K562 (cell line): ENCODE results near the gene TMEM87B. TPM values are rescaled to one million over a fixed set of nuclear protein-coding genes. Genes with fewer than 3 reads are reported as not detected.

Experiments used
- ARID3A ChIP-seq: IDR thresholded peaks from 2 replicates; pipeline ENCODE4 v1.6.1; 2012; ENCODE audit warnings: low read depth, low read length, improper control_type of control experiment, borderline replicate concordance
- CBX3 ChIP-seq, 2 experiments: IDR thresholded peaks; 1 replicate in 1 of 2; 2 replicates in 1 of 2; pipeline ENCODE4 v1.6.1; 2012; ENCODE audit warnings: inconsistent platforms in 2 of 2, low read length in 2 of 2, borderline replicate concordance in 1 of 2, control low read depth in 1 of 2
- CHCHD3 ChIP-seq: fragments of 250-450 bp; sonication (Bioruptor Pico); IDR thresholded peaks from 2 replicates; pipeline ENCODE4 v2.1.2; 2022; ENCODE audit warnings: mild to moderate bottlenecking
- DDX20 ChIP-seq: fragments of 450-650 bp; IDR thresholded peaks from 2 replicates; pipeline ENCODE4 v1.6.1; 2016; ENCODE audit warnings: missing genetic modification characterization, low read depth, mild to moderate bottlenecking, missing compliant biosample characterization, moderate library complexity
- ERF ChIP-seq: fragments of 450-650 bp; formaldehyde crosslinking; IDR thresholded peaks from 2 replicates; pipeline ENCODE4 v1.4.0; 2020; ENCODE audit warnings: mild to moderate bottlenecking, mixed read lengths
- HBP1 ChIP-seq: fragments of 450-650 bp; formaldehyde crosslinking; IDR thresholded peaks from 2 replicates; pipeline ENCODE4 v1.4.0; 2022; ENCODE audit warnings: missing genetic modification characterization
- MBD2 ChIP-seq: sonication (generic); IDR thresholded peaks from 2 replicates; pipeline ENCODE4 v1.6.1; 2016; ENCODE audit warnings: low read depth, borderline replicate concordance
- MLLT1 ChIP-seq, 2 experiments: fragments of 450-650 bp; IDR thresholded peaks; 2 replicates each; pipeline ENCODE4 v1.6.1; 2016
- RFX7 ChIP-seq: fragments of 250-450 bp; sonication (Bioruptor Pico); IDR thresholded peaks from 2 replicates; pipeline ENCODE4 v1.5.1; 2021; ENCODE audit warnings: mild to moderate bottlenecking
- SUPT5H ChIP-seq: fragments of 450-650 bp; IDR thresholded peaks from 2 replicates; pipeline ENCODE4 v1.6.1; 2016
- TBP ChIP-seq: optimal IDR thresholded peaks from 2 replicates; pipeline ENCODE3; 2011; ENCODE audit warnings: low read depth, low read length, improper control_type of control experiment
- ZFX ChIP-seq: sonication (generic); formaldehyde crosslinking; IDR thresholded peaks from 2 replicates; pipeline ENCODE4 v1.8.0; 2022; ENCODE audit warnings: mild to moderate bottlenecking, missing genetic modification reagents, moderate library complexity
- ZKSCAN1 ChIP-seq: fragments of 150-350 bp; IDR thresholded peaks from 2 replicates; pipeline ENCODE4 v1.6.1; 2016; ENCODE audit warnings: low read depth, low read length
- ZMIZ1 ChIP-seq, 2 experiments: fragments of 150-350 bp in 1 of 2; IDR thresholded peaks; 2 replicates each; pipeline ENCODE4 v1.6.1; 2012 to 2016; ENCODE audit warnings: low read depth in 2 of 2, low read length in 2 of 2, mild to moderate bottlenecking in 1 of 2, moderate library complexity in 1 of 2
- ZNF644 ChIP-seq: fragments of 200-800 bp; sonication (Bioruptor generic); IDR thresholded peaks from 2 replicates; pipeline ENCODE4 v1.6.1; 2016; ENCODE audit warnings: low read depth, missing genetic modification characterization, missing compliant biosample characterization
- ZNF717 ChIP-seq: fragments of 250-450 bp; sonication (Bioruptor Pico); IDR thresholded peaks from 2 replicates; pipeline ENCODE4 v1.5.0; 2021
- polyA plus RNA-seq, 8 experiments: library from polyadenylated mRNA; depleted of rRNA in 4 of 8; stranded (reverse) in 5 of 8; unstranded in 3 of 8; fragments of >200 nt; fragmentation: Nextera tagmentation in 2 of 8; fragmentation: Illumina TruSeq in 1 of 8; extraction: Ambion mirVana in 2 of 8; extraction: Trizol in 1 of 8; gene quantifications; 2 replicates each; pipeline versions ENCODE4 v1.2.1 to v1.2.3, GENCODE V29; 2011 to 2014; ENCODE audit warnings: inconsistent platforms in 1 of 8, missing spikeins in 1 of 8
- total RNA-seq, 7 experiments: library from RNA; depleted of rRNA in 6 of 7; stranded (reverse); fragments of >200 nt in 6 of 7; fragmentation: Illumina TruSeq in 2 of 7; extraction: Trizol in 2 of 7; gene quantifications; 2 replicates each; pipeline versions ENCODE4 v1.2.1 to v1.2.3, GENCODE V29; 2011 to 2021; ENCODE audit warnings: low replicate concordance in 1 of 7

TMEM87B gene
- total and polyA plus RNA-seq, 9 of the 15 experiments (the other 6 are each of a cell fraction or from before 2014, with no cell fraction given), result 3.7 to 17.1 (median 11.0) TPM

- TF ChIP-seq MLLT1 (IDR thresholded peaks at IDR 0.05), result peak in 1 of 2 experiments; percentile 96; a peak in 2 of 4 replicates
- TF ChIP-seq MBD2, result peak; percentile 43; the same call in 1 of the 2 replicates
- TF ChIP-seq ZFX (CRISPR knock-in tag), result 0 out of 2 replicates have a peak, but pooled peaks have one; percentile 11
- TF ChIP-seq ZKSCAN1, result no peak
- peak; percentile 32; the same call in 1 of the 2 replicates for TF ChIP-seq HBP1 (CRISPR knock-in tag)
- peak; percentile 72 for TF ChIP-seq SUPT5H
- TF ChIP-seq ARID3A, result no peak
- TF ChIP-seq ZMIZ1 (IDR thresholded peaks at IDR 0.05; ENCODE audit: low read depth in 2 of 2, low read length in 2 of 2), result peak in 1 of 2 experiments; percentile 38; a peak in 1 of 4 replicates
- no peak for TF ChIP-seq CBX3 (IDR thresholded peaks at IDR 0.05; ENCODE audit: borderline replicate concordance in 1 of 2, low read length in 2 of 2)
- TF ChIP-seq ZNF644 (tag), result no peak
- peak; percentile 56 for TF ChIP-seq TBP
- no peak for TF ChIP-seq DDX20 (tag)
- no peak for TF ChIP-seq ERF (CRISPR knock-in tag)
- TF ChIP-seq ZNF717 (CRISPR knock-in tag), result no peak
- TF ChIP-seq RFX7 (CRISPR knock-in tag), result no peak
- no peak for TF ChIP-seq CHCHD3 (CRISPR knock-in tag)
Observed at GRCh38 chr2:112053917-112054846, 887 bp upstream of the TMEM87B start (continued).
